ENCODE data around the gene EMSY.

Gene EMSY

DNA sequence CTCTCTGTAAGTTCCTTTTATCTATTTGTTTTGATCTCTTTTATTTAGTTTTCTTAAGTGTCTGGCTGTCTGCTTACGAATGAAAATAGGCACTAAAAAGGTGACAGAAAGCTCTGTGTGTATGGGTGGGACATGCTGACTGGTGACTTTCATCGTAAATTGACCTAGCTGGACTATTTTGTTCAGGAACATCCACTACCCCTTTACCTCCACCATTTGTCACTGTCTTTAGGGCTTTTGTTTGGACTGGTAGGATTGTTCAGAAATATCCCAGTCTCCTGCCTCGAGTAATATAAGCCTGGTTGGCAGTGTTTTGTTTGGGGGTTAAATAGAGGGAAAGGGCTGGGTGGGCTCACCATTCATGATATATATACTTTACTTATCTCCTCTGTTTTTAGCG, 20.9 kb downstream of the EMSY start:
- no peak for TF ChIP-seq CTCF (IDR thresholded peaks at IDR 0.05; ENCODE audit: low read depth, low read length, missing control alignments)
- no peak overlapping the region for H3K4me3 ChIP-seq (replicated peaks; ENCODE audit: low read depth, low read length)
- DNase-seq (ENCODE audit: extremely low read depth, low read depth), result no peak

DNA sequence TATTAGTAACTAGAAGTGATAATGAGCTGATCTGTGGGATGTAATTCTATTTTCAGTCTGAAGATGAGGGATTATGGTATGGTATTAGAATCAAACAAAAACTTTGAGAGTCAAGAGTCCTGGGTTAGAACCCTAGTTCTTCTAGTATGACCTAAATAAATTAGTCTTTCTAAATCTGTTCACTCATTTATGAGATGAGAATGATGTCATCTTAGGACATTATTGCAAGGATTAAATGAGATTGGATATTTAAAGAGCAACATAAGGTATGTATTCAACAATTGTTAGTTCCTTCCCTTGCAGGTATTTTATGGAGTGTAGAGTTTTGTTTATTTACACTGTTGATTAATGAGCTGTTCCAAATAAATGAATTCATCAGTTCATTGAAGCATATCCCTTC, 21.8 kb downstream of the EMSY start:
- no peak for DNase-seq (ENCODE audit: extremely low read depth, low read depth)
- no peak overlapping the region for H3K4me3 ChIP-seq (replicated peaks; ENCODE audit: low read depth, low read length)
- no peak for TF ChIP-seq CTCF (IDR thresholded peaks at IDR 0.05; ENCODE audit: low read depth, low read length, missing control alignments)

DNA sequence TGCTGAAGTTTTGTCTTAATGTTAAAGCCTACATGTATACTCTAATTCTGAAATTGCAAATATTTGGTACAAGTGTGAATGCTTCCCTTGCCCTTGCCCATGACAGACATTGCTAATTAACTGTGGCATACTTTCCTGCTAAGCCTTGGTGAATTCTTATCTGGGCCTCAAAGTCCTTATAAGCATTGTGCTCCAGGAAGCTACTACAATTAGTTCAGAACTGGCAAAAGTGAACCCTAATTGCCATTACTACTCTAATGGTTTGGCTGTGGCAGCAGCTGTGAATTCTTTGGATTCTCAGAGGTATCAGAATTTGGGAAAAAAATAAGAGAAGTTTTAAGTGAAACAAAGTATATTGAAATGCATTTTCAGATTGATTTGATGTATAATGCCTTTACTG, 24.3 kb downstream of the EMSY start:
- no peak overlapping the region for H3K4me3 ChIP-seq (replicated peaks; ENCODE audit: low read depth, low read length)
- TF ChIP-seq CTCF (IDR thresholded peaks at IDR 0.05; ENCODE audit: low read depth, low read length, missing control alignments), result no peak
- no peak for DNase-seq (ENCODE audit: extremely low read depth, low read depth)

DNA sequence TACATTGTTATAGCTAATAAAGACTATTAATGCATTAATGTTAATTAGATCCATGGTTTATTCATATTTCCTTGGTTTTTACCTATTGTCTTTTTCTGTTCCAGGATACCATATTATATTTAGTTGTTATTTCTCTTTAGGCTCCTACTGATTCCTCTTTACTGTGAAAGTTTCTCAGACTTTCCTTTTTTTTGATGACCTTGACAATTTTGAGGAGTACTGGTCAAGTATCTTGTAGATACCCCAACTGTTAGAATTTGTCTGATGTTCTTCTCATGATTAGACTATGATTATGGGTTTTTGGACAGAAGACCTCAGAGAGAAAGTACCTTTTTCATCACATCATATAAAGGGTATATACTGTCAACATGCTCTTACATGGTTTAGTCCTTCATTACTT, 26.6 kb downstream of the EMSY start:
- no peak overlapping the region for H3K4me3 ChIP-seq (replicated peaks; ENCODE audit: low read depth, low read length)
- no peak for TF ChIP-seq CTCF (IDR thresholded peaks at IDR 0.05; ENCODE audit: low read depth, low read length, missing control alignments)
- DNase-seq (ENCODE audit: extremely low read depth, low read depth), result no peak

DNA sequence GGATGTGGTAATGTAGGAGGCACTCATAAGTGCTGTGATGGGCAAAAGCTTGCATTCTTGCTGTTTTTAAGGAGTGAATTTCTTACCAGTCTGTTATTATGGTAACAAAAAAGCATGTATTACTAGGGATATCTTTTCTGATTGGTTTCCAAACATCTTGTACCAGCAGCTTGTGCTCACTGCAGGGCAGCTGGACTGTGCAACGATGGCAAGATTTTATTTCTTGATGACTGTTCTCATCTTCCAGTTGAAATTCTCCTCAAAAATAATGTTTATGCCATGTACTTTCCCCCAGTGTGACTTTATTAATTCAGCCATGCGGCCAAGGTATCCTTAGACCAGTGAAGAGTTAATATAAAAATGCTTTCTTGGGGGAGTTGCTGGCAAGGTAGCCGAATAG, 35.4 kb downstream of the EMSY start:
- no peak overlapping the region for H3K4me3 ChIP-seq (replicated peaks; ENCODE audit: low read depth, low read length)
- no peak for DNase-seq (ENCODE audit: extremely low read depth, low read depth)
- TF ChIP-seq CTCF (IDR thresholded peaks at IDR 0.05; ENCODE audit: low read depth, low read length, missing control alignments), result no peak

DNA sequence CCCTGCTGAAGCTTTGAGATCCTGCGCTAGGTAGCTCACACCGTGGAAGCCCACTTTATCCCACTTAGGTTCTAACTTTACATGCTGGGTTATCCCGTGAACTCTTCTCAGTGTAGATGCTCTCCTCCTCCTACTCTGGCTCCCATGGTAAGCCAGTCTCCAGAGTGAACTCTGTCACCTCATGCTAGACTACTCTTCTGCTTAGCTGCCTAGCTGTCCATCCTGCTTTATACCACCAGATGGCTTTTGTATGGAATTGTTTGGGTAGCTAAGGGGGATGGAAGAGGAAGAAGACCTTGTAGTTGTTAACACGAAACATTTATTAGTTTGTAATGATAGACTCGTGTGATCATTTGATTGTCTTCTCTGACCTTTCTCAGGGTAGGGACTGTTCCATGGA, 46.8 kb downstream of the EMSY start:
- H3K4me3 ChIP-seq (replicated peaks; ENCODE audit: low read depth, low read length), result no peak overlapping the region
- DNase-seq (ENCODE audit: extremely low read depth, low read depth), result no peak
- TF ChIP-seq CTCF (IDR thresholded peaks at IDR 0.05; ENCODE audit: low read depth, low read length, missing control alignments), result no peak

- no peak overlapping the region for H3K4me3 ChIP-seq (replicated peaks; ENCODE audit: low read depth, low read length)
- no peak for TF ChIP-seq CTCF (IDR thresholded peaks at IDR 0.05; ENCODE audit: low read depth, low read length, missing control alignments)
- DNase-seq (ENCODE audit: extremely low read depth, low read depth), result no peak
Observed at GRCh38 chr11:76493040-76493439, 48.2 kb downstream of the EMSY start.
